ENCODE data around the gene NDUFAF8. TPM values are rescaled to one million over a fixed set of nuclear protein-coding genes. Genes with fewer than 3 reads are reported as not detected.

Gene NDUFAF8
- total and polyA plus RNA-seq, 2 donors (not counting 1 experiment from before 2014, with no cell fraction given), result 41.7 to 42.6 TPM

DNA sequence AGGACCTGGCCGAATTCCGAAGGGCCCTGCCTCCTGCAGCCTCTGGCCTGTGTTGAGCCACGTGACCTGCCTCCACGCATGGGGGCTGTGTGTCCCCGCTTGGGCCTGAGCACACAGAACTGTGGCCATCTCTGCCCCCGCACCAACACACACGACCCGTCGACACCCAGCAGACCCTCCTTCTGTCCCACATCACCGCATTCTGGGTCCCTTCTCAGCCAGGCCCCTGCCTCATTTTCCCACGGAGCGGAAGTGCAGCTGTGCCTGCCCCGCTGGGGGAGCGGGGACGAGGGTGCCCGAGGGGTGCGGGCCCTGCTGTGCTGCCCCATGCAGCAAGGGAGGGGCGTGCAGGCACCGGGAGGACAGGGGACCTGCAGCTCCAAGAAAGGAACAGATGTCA is 18.4 kb downstream of the NDUFAF8 start:
- peaks cover 0 to 62% of the 10 kb centered on the region in 2 experiments for H3K36me3 ChIP-seq (replicated peaks in 1 of 2; ENCODE audit: control extremely low read depth in 1 of 2, control insufficient read depth in 1 of 2, extremely low read depth in 1 of 2, insufficient read depth in 2 of 2, low read length in 1 of 2)
- H3K9me3 Mint-ChIP-seq (ENCODE audit: insufficient read depth), result no peaks in the 10 kb centered on the region
- H3K79me2 ChIP-seq (ENCODE audit: control insufficient read depth, insufficient read depth, low read length), result peaks cover 22% of the 10 kb centered on the region
- H3K27me3 ChIP-seq (replicated peaks in 1 of 4; ENCODE audit: control extremely low read depth in 1 of 4, control insufficient read depth in 3 of 4, insufficient read depth in 4 of 4, low read length in 3 of 4), result no peaks in the 10 kb centered on the region
- intact Hi-C loops (cut with micrococcal nuclease), result loop anchor here (10.0 kb wide), 1 partner anchor 257 kb away; the partner anchor contains the start of gene ACTG1
- H2AFZ ChIP-seq (ENCODE audit: insufficient read depth, low read depth, low read length, poor library complexity, severe bottlenecking), result no peak overlapping the region
- no peak overlapping the region for H3K9ac ChIP-seq (ENCODE audit: low read length)
- POLR2A ChIA-PET, result no interaction called here
- H3K4me3 Mint-ChIP-seq, result no peak overlapping the region
- no peak overlapping the region for H3K4me3 ChIP-seq (ENCODE audit: control extremely low read depth in 1 of 5, extremely low read depth in 1 of 5, insufficient read depth in 1 of 5, low read depth in 2 of 5, low read length in 4 of 5)
- DNase-seq (no peak), ATAC-seq (ENCODE audit: low read depth) (no peak)
- peaks cover 11% of the 10 kb centered on the region for H3K4me1 Mint-ChIP-seq
- H3K4me2 ChIP-seq (replicated peaks; ENCODE audit: low read depth, low read length, poor library complexity, severe bottlenecking), result no peak overlapping the region
- H4K20me1 ChIP-seq (ENCODE audit: control insufficient read depth, insufficient read depth, low read length, poor library complexity, severe bottlenecking), result peaks cover 71% of the 10 kb centered on the region
- no peak overlapping the region for H3K27ac ChIP-seq (ENCODE audit: low read length in 2 of 2)
- H3K9me3 ChIP-seq (ENCODE audit: control extremely low read depth in 1 of 3, control insufficient read depth in 2 of 3, insufficient read depth in 1 of 3, low read length in 2 of 3), result no peaks in the 10 kb centered on the region
- H3K4me1 ChIP-seq (ENCODE audit: control insufficient read depth in 2 of 2, insufficient read depth in 2 of 2, low read length in 2 of 2), result peaks cover 0 to 4% of the 10 kb centered on the region in 2 donors
- H3K27ac Mint-ChIP-seq, result no peak overlapping the region
- TF ChIP-seq, protein P1, sequence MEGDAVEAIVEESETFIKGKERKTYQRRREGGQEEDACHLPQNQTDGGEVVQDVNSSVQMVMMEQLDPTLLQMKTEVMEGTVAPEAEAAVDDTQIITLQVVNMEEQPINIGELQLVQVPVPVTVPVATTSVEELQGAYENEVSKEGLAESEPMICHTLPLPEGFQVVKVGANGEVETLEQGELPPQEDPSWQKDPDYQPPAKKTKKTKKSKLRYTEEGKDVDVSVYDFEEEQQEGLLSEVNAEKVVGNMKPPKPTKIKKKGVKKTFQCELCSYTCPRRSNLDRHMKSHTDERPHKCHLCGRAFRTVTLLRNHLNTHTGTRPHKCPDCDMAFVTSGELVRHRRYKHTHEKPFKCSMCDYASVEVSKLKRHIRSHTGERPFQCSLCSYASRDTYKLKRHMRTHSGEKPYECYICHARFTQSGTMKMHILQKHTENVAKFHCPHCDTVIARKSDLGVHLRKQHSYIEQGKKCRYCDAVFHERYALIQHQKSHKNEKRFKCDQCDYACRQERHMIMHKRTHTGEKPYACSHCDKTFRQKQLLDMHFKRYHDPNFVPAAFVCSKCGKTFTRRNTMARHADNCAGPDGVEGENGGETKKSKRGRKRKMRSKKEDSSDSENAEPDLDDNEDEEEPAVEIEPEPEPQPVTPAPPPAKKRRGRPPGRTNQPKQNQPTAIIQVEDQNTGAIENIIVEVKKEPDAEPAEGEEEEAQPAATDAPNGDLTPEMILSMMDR (IDR thresholded peaks at IDR 0.05), result no peak
- no peak for TF ChIP-seq EZH2 (IDR thresholded peaks at IDR 0.05; ENCODE audit: borderline replicate concordance, insufficient read depth, low read depth, low read length, poor library complexity, severe bottlenecking)
- 96% methylated on average over 19 of the region's 19 CpGs for WGBS (ENCODE audit: insufficient coverage)
- no peaks in the 10 kb centered on the region for H3K27me3 Mint-ChIP-seq
- CTCF ChIA-PET, result interaction anchor here (1.0 kb wide), 1 partner anchor 344 kb away, joined by 3 read pairs; no protein-coding TSS in a partner anchor

GRCh38 chr17:81258292-81258691 is 19.2 kb downstream of the NDUFAF8 start:
- Histone ChIP-seq H3K4me2 (replicated peaks; ENCODE audit: low read depth, low read length, poor library complexity, severe bottlenecking) (no peak overlapping the region), H3K4me1 (ENCODE audit: control insufficient read depth in 2 of 2, insufficient read depth in 2 of 2, low read length in 2 of 2) (peaks cover 0 to 4% of the 10 kb centered on the region in 2 donors), H3K27ac (ENCODE audit: low read length in 2 of 2) (no peak overlapping the region), H2AFZ (ENCODE audit: insufficient read depth, low read depth, low read length, poor library complexity, severe bottlenecking) (no peak overlapping the region), H4K20me1 (ENCODE audit: control insufficient read depth, insufficient read depth, low read length, poor library complexity, severe bottlenecking) (peaks cover 71% of the 10 kb centered on the region), H3K36me3 (replicated peaks in 1 of 2; ENCODE audit: control extremely low read depth in 1 of 2, control insufficient read depth in 1 of 2, extremely low read depth in 1 of 2, insufficient read depth in 2 of 2, low read length in 1 of 2) (peaks cover 0 to 64% of the 10 kb centered on the region in 2 experiments), H3K9me3 (ENCODE audit: control extremely low read depth in 1 of 3, control insufficient read depth in 2 of 3, insufficient read depth in 1 of 3, low read length in 2 of 3) (no peaks in the 10 kb centered on the region), H3K79me2 (ENCODE audit: control insufficient read depth, insufficient read depth, low read length) (peaks cover 22% of the 10 kb centered on the region), H3K27me3 (replicated peaks in 1 of 4; ENCODE audit: control extremely low read depth in 1 of 4, control insufficient read depth in 3 of 4, insufficient read depth in 4 of 4, low read length in 3 of 4) (no peaks in the 10 kb centered on the region), H3K9ac (ENCODE audit: low read length) (no peak overlapping the region), H3K4me3 (ENCODE audit: control extremely low read depth in 1 of 5, extremely low read depth in 1 of 5, insufficient read depth in 1 of 5, low read depth in 2 of 5, low read length in 4 of 5) (no peak overlapping the region)
- ATAC-seq (ENCODE audit: low read depth) (no peak), DNase-seq (no peak)
- CTCF ChIA-PET, result interaction anchor here (1.0 to 1.2 kb wide), 2 partner anchors 33 to 343 kb away, joined by 3 to 5 read pairs; no protein-coding TSS in a partner anchor
- Mint-ChIP-seq H3K27ac (no peak overlapping the region), H3K9me3 (ENCODE audit: insufficient read depth) (no peaks in the 10 kb centered on the region), H3K4me1 (peaks cover 8% of the 10 kb centered on the region), H3K4me3 (no peak overlapping the region), H3K27me3 (no peaks in the 10 kb centered on the region)
- WGBS (ENCODE audit: insufficient coverage), result 95% methylated on average over 20 of the region's 20 CpGs
- TF ChIP-seq, protein P1 (IDR thresholded peaks at IDR 0.05), result no peak
- no peak for TF ChIP-seq EZH2 (IDR thresholded peaks at IDR 0.05; ENCODE audit: borderline replicate concordance, insufficient read depth, low read depth, low read length, poor library complexity, severe bottlenecking)
- intact Hi-C loops (cut with micrococcal nuclease), result loop anchor here (10.0 kb wide), 1 partner anchor 257 kb away; the partner anchor contains the start of gene ACTG1
- POLR2A ChIA-PET, result no interaction called here

Data from B cell (primary cell).